Motor neuron (in vitro differentiated cells): Measurements from ENCODE around the gene FKBP1A. TPM values are rescaled to one million over a fixed set of nuclear protein-coding genes. Genes with fewer than 3 reads are reported as not detected.
"Not testable (repeated sequence)": the region's sequence is repeated elsewhere in the genome, so short reads cannot be mapped to it uniquely, and the experiment has no call there.

Source experiments
- ATAC-seq, 8 experiments: fragments of 200-7000 bp; cut with Tn5 transposase; replicated peaks in 6 of 8; 2 replicates each; pipeline ENCODE4 v1.8.0; 2021; ENCODE audit warnings: mild to moderate bottlenecking in 8 of 8, moderate library complexity in 8 of 8
- H3K27ac ChIP-seq, 2 donors: fragments of 250-450 bp; sonication (Bioruptor Pico); 2 replicates each; pipeline ENCODE4 v1.9.0; 2021; ENCODE audit warnings: antibody characterized with exemption in 2 of 2, mild to moderate bottlenecking in 2 of 2, moderate library complexity in 1 of 2
- H3K4me1 ChIP-seq, 2 donors: fragments of 250-450 bp; sonication (Bioruptor Pico); replicated peaks in 1 of 2; 2 replicates each; pipeline ENCODE4 v1.6.1; 2021; ENCODE audit warnings: antibody characterized with exemption in 2 of 2, mild to moderate bottlenecking in 2 of 2, moderate library complexity in 1 of 2
- H3K4me3 ChIP-seq, 5 donors: fragments of 250-450 bp; sonication (Bioruptor Pico); 2 replicates each; pipeline ENCODE4 v1.9.0; 2021; ENCODE audit warnings: antibody characterized with exemption in 5 of 5, mild to moderate bottlenecking in 5 of 5, moderate library complexity in 4 of 5
- WGBS, 10 experiments: fragments of 450-650 bp; shearing (Covaris generic); methylation state at CpG; one replicate each; pipeline ENCODE4 v1.0.0; 2022; 5-methylcytosine and 5-hydroxymethylcytosine counted together
- in situ Hi-C, 9 experiments: fragments of 400-800 bp; cut with MboI; loops; one replicate each; pipeline ENCODE4 v1.15.0; 2021; ENCODE audit warnings: low sequenced_read_pairs in 9 of 9, low pct_unique_long_range_greater_than_20kb in 2 of 9; ENCODE audit not compliant: unreplicated experiment in 9 of 9
- total RNA-seq, 8 experiments: library from RNA; unstranded; fragments of 300-600 nt; gene quantifications; 2 replicates each; pipeline versions ENCODE4 v1.2.3 to v1.2.4, GENCODE V29; 2022

Gene FKBP1A
- total RNA-seq, 8 experiments from 2014 or later: 49.8 to 222 (median 89.0) TPM

- no peaks in the 10 kb centered on the region for H3K4me1 ChIP-seq
- peak in 1 of 8 experiments; percentile 18 for ATAC-seq
- in situ Hi-C loops: no loop called here
- WGBS, 10 experiments: 0 to 97% (median 86%) methylated on average over 1 to 4 of the region's 4 CpGs
- no peak overlapping the region for H3K4me3 ChIP-seq
- H3K27ac ChIP-seq: no peak overlapping the region
Observed at GRCh38 chr20:1414982-1415381, 22.1 kb upstream of the FKBP1A start.

- Histone ChIP-seq H3K27ac (no peak overlapping the region), H3K4me3 (no peak overlapping the region), H3K4me1 (no peaks in the 10 kb centered on the region)
- 0 to 71% (median 31%) methylated on average over 1 to 2 of the region's 2 CpGs; no CpG with 5 or more reads in 4 of the 10 experiments for WGBS, 10 experiments
- in situ Hi-C loops: no loop called here
- ATAC-seq: no peak
Observed at GRCh38 chr20:1405801-1406200, 12.9 kb upstream of the FKBP1A start.

- no peaks in the 10 kb centered on the region for H3K4me1 ChIP-seq
- H3K27ac ChIP-seq: no peak overlapping the region
- no peak for ATAC-seq
- 33 to 100% (median 85%) methylated on average over 1 of the region's 1 CpG; no CpG with 5 or more reads in 4 of the 10 experiments for WGBS, 10 experiments
- in situ Hi-C loops: no loop called here
- no peak overlapping the region for H3K4me3 ChIP-seq
Observed at GRCh38 chr20:1403624-1404023, 10.8 kb upstream of the FKBP1A start.

GRCh38 chr20:1402149-1402548 lies 9.3 kb upstream of the FKBP1A start:
- Histone ChIP-seq H3K27ac (no peak overlapping the region), H3K4me1 (no peaks in the 10 kb centered on the region), H3K4me3 (no peak overlapping the region)
- 17 to 97% (median 71%) methylated on average over 1 to 6 of the region's 7 CpGs for WGBS, 10 experiments
- ATAC-seq: no peak
- in situ Hi-C loops: no loop called here

GRCh38 chr20:1401451-1401907 lies 8.6 kb upstream of the FKBP1A start:
- H3K4me3 ChIP-seq: no peak overlapping the region
- no peak overlapping the region for H3K27ac ChIP-seq
- in situ Hi-C loops: no loop called here
- 42 to 100% (median 86%) methylated on average over 1 to 3 of the region's 3 CpGs; no CpG with 5 or more reads in 3 of the 10 experiments for WGBS, 10 experiments
- no peaks in the 10 kb centered on the region for H3K4me1 ChIP-seq
- no peak for ATAC-seq

- in situ Hi-C loops, H3K4me1 ChIP-seq, H3K27ac ChIP-seq, ATAC-seq, H3K4me3 ChIP-seq: not testable (repeated sequence)
- WGBS, 10 experiments: 7 to 80% (median 52%) methylated on average over 1 to 8 of the region's 8 CpGs; no CpG with 5 or more reads in 1 of the 10 experiments
Observed at GRCh38 chr20:1399678-1400366, 7.0 kb upstream of the FKBP1A start.

GRCh38 chr20:1398185-1398584 lies 5.3 kb upstream of the FKBP1A start:
- WGBS, 10 experiments: 50 to 93% (median 72%) methylated on average over 1 to 6 of the region's 7 CpGs; no CpG with 5 or more reads in 2 of the 10 experiments
- H3K4me1 ChIP-seq, in situ Hi-C loops, H3K4me3 ChIP-seq, ATAC-seq, H3K27ac ChIP-seq: not testable (repeated sequence)

- Histone ChIP-seq H3K4me1 (peaks cover 4 to 5% of the 10 kb centered on the region in 2 donors), H3K4me3 (no peak overlapping the region), H3K27ac (no peak overlapping the region)
- ATAC-seq: no peak
- in situ Hi-C loops: no loop called here
- 21 to 100% (median 82%) methylated on average over 1 to 4 of the region's 4 CpGs; no CpG with 5 or more reads in 1 of the 10 experiments for WGBS, 10 experiments
Observed at GRCh38 chr20:1397710-1398109, 4.9 kb upstream of the FKBP1A start.

- H3K4me1 ChIP-seq: peaks cover 7 to 8% of the 10 kb centered on the region in 2 donors
- WGBS, 10 experiments: 50 to 100% (median 85%) methylated on average over 1 to 4 of the region's 4 CpGs; no CpG with 5 or more reads in 3 of the 10 experiments
- H3K27ac ChIP-seq: no peak overlapping the region
- in situ Hi-C loops: no loop called here
- no peak overlapping the region for H3K4me3 ChIP-seq
- no peak for ATAC-seq
Observed at GRCh38 chr20:1396702-1397101, 3.8 kb upstream of the FKBP1A start.

- in situ Hi-C loops: no loop called here
- Histone ChIP-seq H3K27ac (no peak overlapping the region), H3K4me3 (no peak overlapping the region), H3K4me1 (peaks cover 12% of the 10 kb centered on the region in 2 donors)
- 0 to 89% (median 38%) methylated on average over 1 of the region's 1 CpG; no CpG with 5 or more reads in 1 of the 10 experiments for WGBS, 10 experiments
- ATAC-seq: no peak
Observed at GRCh38 chr20:1396264-1396663, 3.4 kb upstream of the FKBP1A start.

GRCh38 chr20:1394686-1395085 lies 1.8 kb upstream of the FKBP1A start:
- ATAC-seq: no peak
- in situ Hi-C loops: no loop called here
- H3K27ac ChIP-seq: no peak overlapping the region
- no peak overlapping the region for H3K4me3 ChIP-seq
- H3K4me1 ChIP-seq: peaks cover 22 to 23% of the 10 kb centered on the region in 2 donors
- WGBS, 10 experiments: 0 to 100% (median 80%) methylated on average over 1 to 2 of the region's 2 CpGs; no CpG with 5 or more reads in 5 of the 10 experiments

GRCh38 chr20:1393507-1393882 lies 641 bp upstream of the FKBP1A start:
- peak overlapping the region; percentile 57 to 64 for H3K27ac ChIP-seq
- in situ Hi-C loops: no loop called here
- no peak for ATAC-seq
- peak overlapping the region; percentile 64 to 92 (median 74) for H3K4me3 ChIP-seq
- H3K4me1 ChIP-seq: peaks cover 22 to 23% of the 10 kb centered on the region in 2 donors
- 54 to 100% (median 79%) methylated on average over 1 to 7 of the region's 7 CpGs; no CpG with 5 or more reads in 3 of the 10 experiments for WGBS, 10 experiments

- in situ Hi-C loops: no loop called here
- peak in 3 of 8 experiments; percentile 50 to 56 (median 51) for ATAC-seq
- Histone ChIP-seq H3K4me1 (peaks cover 22 to 23% of the 10 kb centered on the region in 2 donors), H3K27ac (peak overlapping the region; percentile 59 to 72), H3K4me3 (peak overlapping the region; percentile 64 to 92 (median 74))
- 0 to 10% (median 5%) methylated on average over 2 to 4 of the region's 13 CpGs; no CpG with 5 or more reads in 7 of the 10 experiments for WGBS, 10 experiments
Observed at GRCh38 chr20:1392443-1392692, 486 bp downstream of the FKBP1A start.
